Epithelial cell of esophagus (primary cell): ENCODE results near the gene EGFR.
"Not testable (repeated sequence)": the region's sequence is repeated elsewhere in the genome, so short reads cannot be mapped to it uniquely, and the experiment has no call there.

Experiments used
- DNase-seq: peaks from one replicate; pipeline ENCODE4 v3.0.0; 2010; ENCODE audit warnings: low read depth
- H3K4me3 ChIP-seq: 2 replicates; pipeline ENCODE4 v1.5.1; 2011; ENCODE audit warnings: mild to moderate bottlenecking, low read length, control low read depth
- CTCF ChIP-seq: IDR thresholded peaks from 2 replicates; pipeline ENCODE4 v1.5.1; 2011; ENCODE audit warnings: low read depth, mild to moderate bottlenecking, low read length, control low read depth, inconsistent platforms; ENCODE audit not compliant: insufficient read depth; ENCODE audit errors: missing control alignments

EGFR gene

GRCh38 chr7:55033236-55033846, 14.5 kb downstream of the EGFR start:
- no peak for TF ChIP-seq CTCF
- no peak for DNase-seq

GRCh38 chr7:55034776-55035175, 16.0 kb downstream of the EGFR start:
- no peak for DNase-seq
- no peak for TF ChIP-seq CTCF
- H3K4me3 ChIP-seq: no peak overlapping the region

More at GRCh38 chr7:55033236-55033846, 14.5 kb downstream of the EGFR start:
- no peak overlapping the region for H3K4me3 ChIP-seq

DNA sequence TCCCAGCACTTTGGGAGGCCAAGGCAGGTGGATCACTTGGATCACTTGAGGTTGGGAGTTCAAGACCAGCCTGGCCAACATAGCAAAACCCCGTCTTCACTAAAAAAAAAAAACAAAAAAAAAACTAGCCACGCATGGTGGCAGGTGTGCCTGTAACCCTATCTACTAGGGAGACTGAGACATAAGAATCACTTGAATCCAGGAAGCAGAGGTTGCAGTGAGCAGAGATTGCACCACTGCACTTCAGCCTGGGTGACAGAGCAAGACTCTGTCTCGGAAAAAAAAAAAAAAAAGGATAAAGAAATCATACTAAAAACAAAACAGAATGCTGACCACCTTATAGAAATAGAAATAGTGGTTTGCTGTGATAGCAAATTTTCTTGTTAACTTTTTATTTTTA, 16.6 kb downstream of the EGFR start:
- H3K4me3 ChIP-seq, DNase-seq: not testable (repeated sequence)

- no peak for DNase-seq
Observed at GRCh38 chr7:55036950-55037736, 18.3 kb downstream of the EGFR start.

GRCh38 chr7:55043691-55044370, 25.0 kb downstream of the EGFR start:
- TF ChIP-seq CTCF: no peak
- H3K4me3 ChIP-seq: no peak overlapping the region
- DNase-seq: peak; percentile 91

More at GRCh38 chr7:55036950-55037736, 18.3 kb downstream of the EGFR start:
- H3K4me3 ChIP-seq: no peak overlapping the region
- TF ChIP-seq CTCF: no peak

GRCh38 chr7:55044371-55044717, 25.5 kb downstream of the EGFR start:
- no peak for TF ChIP-seq CTCF

DNA sequence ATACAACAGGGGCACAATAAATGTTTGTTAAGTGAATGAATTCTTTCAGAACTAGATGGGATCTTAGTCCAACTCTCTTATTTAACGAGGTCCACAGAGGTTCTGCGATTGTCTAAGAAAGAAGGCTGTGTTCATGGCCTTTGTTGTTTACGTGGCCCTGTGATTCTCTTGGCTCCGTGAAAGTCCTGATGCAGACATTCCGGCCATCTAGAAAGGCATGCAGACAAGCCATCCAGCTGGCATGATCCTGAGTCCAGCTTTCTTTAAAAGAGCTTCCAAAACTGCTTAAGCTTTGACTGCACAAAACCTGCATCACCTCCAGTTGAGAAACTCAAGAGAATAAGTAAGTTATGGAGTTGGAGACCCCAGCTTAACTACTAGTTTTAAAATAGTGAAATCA, 26.0 kb downstream of the EGFR start:
- DNase-seq: no peak
- no peak for TF ChIP-seq CTCF
- no peak overlapping the region for H3K4me3 ChIP-seq

More at GRCh38 chr7:55044371-55044717, 25.5 kb downstream of the EGFR start:
- DNase-seq: no peak
- H3K4me3 ChIP-seq: no peak overlapping the region
